SK-N-SH treated with all-trans-retinoic acid at 6 μM for 48 hours (cell line): Measurements from ENCODE around the gene METTL22.

Experiments
- ATAC-seq: fragments of 200-7000 bp; cut with Tn5 transposase; 3 replicates; pipeline ENCODE4 v1.9.1; 2020; ENCODE audit warnings: mild to moderate bottlenecking, moderate library complexity
- ARNTL ChIP-seq: fragments of 450-650 bp; formaldehyde crosslinking; IDR thresholded peaks from 2 replicates; pipeline ENCODE4 v1.5.0; 2020; ENCODE audit warnings: low read depth, mild to moderate bottlenecking, moderate library complexity, borderline replicate concordance
- BACH2 ChIP-seq: fragments of 250-450 bp; sonication (Bioruptor Pico); IDR thresholded peaks from 2 replicates; pipeline ENCODE4 v1.9.0; 2021; ENCODE audit warnings: mild to moderate bottlenecking, borderline replicate concordance
- CREB5 ChIP-seq: fragments of 250-450 bp; sonication (Bioruptor Pico); IDR thresholded peaks from 2 replicates; pipeline ENCODE4 v1.5.1; 2020; ENCODE audit warnings: low read depth, mild to moderate bottlenecking, moderate library complexity
- CSDC2 ChIP-seq: fragments of 250-450 bp; sonication (Bioruptor Pico); IDR thresholded peaks from 2 replicates; pipeline ENCODE4 v1.5.0; 2020; ENCODE audit warnings: mild to moderate bottlenecking, moderate library complexity
- CSRNP3 ChIP-seq: fragments of 250-450 bp; sonication (Bioruptor Pico); IDR thresholded peaks from 2 replicates; pipeline ENCODE4 v1.5.1; 2021; ENCODE audit warnings: mild to moderate bottlenecking, moderate library complexity
- ESRRG ChIP-seq: fragments of 250-450 bp; sonication (Bioruptor Pico); IDR thresholded peaks from 2 replicates; pipeline ENCODE4 v1.6.1; 2021; ENCODE audit warnings: mild to moderate bottlenecking
- GLIS3 ChIP-seq: fragments of 250-450 bp; sonication (Bioruptor Pico); IDR thresholded peaks from 2 replicates; pipeline ENCODE4 v1.5.0; 2020; ENCODE audit warnings: mild to moderate bottlenecking, moderate library complexity
- ISL1 ChIP-seq: fragments of 250-450 bp; sonication (Bioruptor Pico); IDR thresholded peaks from 2 replicates; pipeline ENCODE4 v2.1.2; 2022; ENCODE audit warnings: mild to moderate bottlenecking, moderate library complexity
- OSR1 ChIP-seq: fragments of 250-450 bp; sonication (Bioruptor Pico); IDR thresholded peaks from 2 replicates; pipeline ENCODE4 v1.8.0; 2022; ENCODE audit warnings: moderate library complexity, mild to moderate bottlenecking, inconsistent platforms
- PATZ1 ChIP-seq: fragments of 250-450 bp; sonication (Bioruptor Pico); IDR thresholded peaks from 2 replicates; pipeline ENCODE4 v1.8.0; 2020; ENCODE audit warnings: mild to moderate bottlenecking, moderate library complexity, borderline replicate concordance
- POU6F1 ChIP-seq: fragments of 250-450 bp; sonication (Bioruptor Pico); IDR thresholded peaks from 2 replicates; pipeline ENCODE4 v1.8.0; 2021; ENCODE audit warnings: low read depth, mild to moderate bottlenecking, moderate library complexity, borderline replicate concordance
- PPARA ChIP-seq: fragments of 250-450 bp; sonication (Bioruptor Pico); IDR thresholded peaks from 2 replicates; pipeline ENCODE4 v1.5.0; 2020; ENCODE audit warnings: mild to moderate bottlenecking, borderline replicate concordance
- RARB ChIP-seq: fragments of 250-450 bp; sonication (Bioruptor Pico); IDR thresholded peaks from 2 replicates; pipeline ENCODE4 v1.8.0; 2021; ENCODE audit warnings: mild to moderate bottlenecking, moderate library complexity
- SNAI2 ChIP-seq: fragments of 250-450 bp; sonication (Bioruptor Pico); IDR thresholded peaks from 2 replicates; pipeline ENCODE4 v1.5.0; 2020; ENCODE audit warnings: mild to moderate bottlenecking, moderate library complexity
- TOX ChIP-seq: fragments of 250-450 bp; sonication (Bioruptor Pico); IDR thresholded peaks from 2 replicates; pipeline ENCODE4 v1.8.0; 2021; ENCODE audit warnings: mild to moderate bottlenecking, moderate library complexity, borderline replicate concordance
- TSHZ2 ChIP-seq: fragments of 250-450 bp; sonication (Bioruptor Pico); IDR thresholded peaks from 2 replicates; pipeline ENCODE4 v1.5.0; 2020; ENCODE audit warnings: mild to moderate bottlenecking, moderate library complexity
- ZC3H10 ChIP-seq: fragments of 250-450 bp; sonication (Bioruptor Pico); IDR thresholded peaks from 2 replicates; pipeline ENCODE4 v1.5.1; 2021; ENCODE audit warnings: mild to moderate bottlenecking, moderate library complexity
- ZFP3 ChIP-seq: fragments of 250-450 bp; sonication (Bioruptor Pico); IDR thresholded peaks from 2 replicates; pipeline ENCODE4 v1.5.0; 2020; ENCODE audit warnings: mild to moderate bottlenecking, moderate library complexity
- ZFP30 ChIP-seq: fragments of 450-650 bp; formaldehyde crosslinking; IDR thresholded peaks from 2 replicates; pipeline ENCODE4 v1.5.0; 2022; ENCODE audit warnings: mild to moderate bottlenecking, moderate library complexity
- ZNF565 ChIP-seq: fragments of 450-650 bp; formaldehyde crosslinking; conservative IDR thresholded peaks from 2 replicates; pipeline ENCODE4 v1.5.0; 2020; ENCODE audit warnings: low read depth, mild to moderate bottlenecking, moderate library complexity
- ZNF70 ChIP-seq: fragments of 450-650 bp; formaldehyde crosslinking; IDR thresholded peaks from 2 replicates; pipeline ENCODE4 v1.5.0; 2020; ENCODE audit warnings: mild to moderate bottlenecking, moderate library complexity
- ZNF8 ChIP-seq: fragments of 450-650 bp; formaldehyde crosslinking; IDR thresholded peaks from 2 replicates; pipeline ENCODE4 v1.5.0; 2020; ENCODE audit warnings: mild to moderate bottlenecking, moderate library complexity

METTL22 gene

GRCh38 chr16:8648877-8649276 is 27.4 kb downstream of the METTL22 start:
- no peak for TF ChIP-seq ZNF70 (CRISPR knock-in tag)
- TF ChIP-seq GLIS3 (CRISPR knock-in tag): no peak
- TF ChIP-seq CREB5 (CRISPR knock-in tag): no peak
- no peak for TF ChIP-seq PPARA (CRISPR knock-in tag)
- TF ChIP-seq ZFP30 (CRISPR knock-in tag): no peak
- TF ChIP-seq ZNF565 (CRISPR knock-in tag): no peak
- TF ChIP-seq ZC3H10 (CRISPR knock-in tag): no peak
- no peak for TF ChIP-seq ZNF8 (CRISPR knock-in tag)
- TF ChIP-seq ZFP3 (CRISPR knock-in tag): no peak
- no peak for TF ChIP-seq ESRRG (CRISPR knock-in tag)
- no peak for TF ChIP-seq PATZ1
- no peak for TF ChIP-seq TSHZ2 (CRISPR knock-in tag)
- no peak for TF ChIP-seq CSDC2 (CRISPR knock-in tag)
- no peak for ATAC-seq

GRCh38 chr16:8649829-8650554 is 28.5 kb downstream of the METTL22 start:
- no peak for TF ChIP-seq ISL1
- TF ChIP-seq ZNF8 (CRISPR knock-in tag): no peak
- TF ChIP-seq CREB5 (CRISPR knock-in tag): no peak
- no peak for TF ChIP-seq OSR1
- no peak for TF ChIP-seq ZFP3 (CRISPR knock-in tag)
- TF ChIP-seq ZNF565 (CRISPR knock-in tag): no peak
- TF ChIP-seq CSDC2 (CRISPR knock-in tag): no peak
- no peak for TF ChIP-seq POU6F1 (CRISPR knock-in tag)
- TF ChIP-seq, all 23 proteins: peak for 0
- no peak; the same call in 2 of the 3 replicates for ATAC-seq

- peak; percentile 83 for ATAC-seq
Observed at GRCh38 chr16:8651958-8652357, 30.5 kb downstream of the METTL22 start.

- ATAC-seq: peak; percentile 42; the same call in 2 of the 3 replicates
- TF ChIP-seq POU6F1 (CRISPR knock-in tag) (no peak), ZNF8 (CRISPR knock-in tag) (no peak), SNAI2 (CRISPR knock-in tag) (no peak), ARNTL (CRISPR knock-in tag) (no peak), RARB (CRISPR knock-in tag) (no peak), TOX (CRISPR knock-in tag) (no peak), CREB5 (CRISPR knock-in tag) (no peak), PPARA (CRISPR knock-in tag) (no peak), BACH2 (no peak), CSRNP3 (CRISPR knock-in tag) (no peak), ZFP30 (CRISPR knock-in tag) (no peak)
Observed at GRCh38 chr16:8655184-8655717, 33.8 kb downstream of the METTL22 start.
